8988T (cell line): Measurements from ENCODE around the gene MED26.
"Not testable (repeated sequence)": the region's sequence is repeated elsewhere in the genome, so short reads cannot be mapped to it uniquely, and the experiment has no call there.

Experiments used
- DNase-seq: peaks from one replicate; pipeline ENCODE4 v3.0.0; 2011

The MED26 gene

DNA sequence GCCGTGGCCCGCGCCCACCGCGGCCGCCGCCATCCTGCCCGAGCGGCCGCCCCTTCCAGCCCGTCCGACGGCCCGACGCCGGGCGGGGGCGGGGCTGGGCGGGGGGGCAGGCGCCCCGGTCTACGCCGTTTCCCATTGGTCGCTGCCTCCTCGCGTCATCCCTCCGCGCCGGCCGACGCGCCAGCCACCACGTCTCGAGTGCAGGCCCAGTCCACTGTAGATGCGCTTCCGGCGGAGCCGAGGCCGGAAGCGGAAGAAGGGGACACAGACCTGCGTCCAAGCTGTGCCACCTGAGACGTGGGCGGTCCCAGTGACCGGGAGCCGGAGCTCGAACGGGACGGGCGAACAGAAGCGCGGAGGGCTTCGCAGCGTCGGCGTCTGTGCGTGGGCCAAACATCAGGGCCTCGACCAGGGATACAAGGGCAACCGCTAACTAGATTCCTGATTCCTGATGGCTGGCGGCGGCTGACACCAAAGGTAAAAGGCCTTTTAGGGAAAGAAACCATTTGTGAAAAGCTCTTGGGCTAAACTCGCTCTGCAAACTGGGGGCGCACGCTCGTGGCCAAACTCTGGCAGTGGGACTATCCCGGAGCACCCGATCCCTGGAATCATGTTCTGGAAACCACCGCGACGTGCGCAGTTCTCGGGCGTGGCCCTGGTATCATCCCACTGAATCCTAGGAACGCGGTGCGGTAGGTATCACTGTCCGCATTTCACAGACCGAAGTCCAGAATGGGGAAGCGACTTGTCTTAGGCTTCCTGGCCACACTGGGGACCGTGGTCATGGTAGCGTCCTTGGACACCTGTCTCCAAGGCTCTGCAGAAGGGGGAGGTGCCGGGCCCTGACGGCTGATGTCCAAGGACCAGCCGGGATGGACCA is 55.4 kb downstream of the MED26 start, which contains the start of gene SLC35E1:
Gene SLC35E1, minus strand, starts transcription at position 84 of the 880 bp plus-strand sequence. Its CDS starts 51 bp downstream, at position 33.
- DNase-seq = peak; percentile 100

DNA sequence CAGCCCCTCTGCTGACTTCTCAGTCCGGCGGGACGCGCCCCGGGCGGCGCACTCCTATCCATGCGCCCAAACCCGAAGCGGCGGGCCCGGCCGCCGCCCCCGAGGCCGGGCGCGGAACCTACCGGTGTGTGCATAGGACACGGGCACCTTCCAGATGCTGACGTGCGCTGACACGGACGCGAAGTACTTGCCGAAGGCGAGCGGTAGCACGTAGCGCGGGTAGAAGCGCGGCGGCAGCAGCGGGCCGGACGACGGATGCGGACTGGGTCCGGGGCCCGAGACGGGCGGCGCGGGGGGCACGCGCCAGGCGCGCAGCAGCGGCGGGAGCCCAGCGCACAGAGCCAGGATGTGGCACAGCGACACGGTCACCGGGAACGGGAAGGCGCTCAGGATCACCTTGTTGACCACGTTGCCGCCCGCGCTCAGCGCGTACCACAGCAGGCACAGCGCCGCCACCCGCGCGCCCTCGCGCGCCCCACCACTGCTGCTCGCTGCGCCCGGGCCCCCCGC is 56.1 kb downstream of the MED26 start:
- peak; percentile 61 for DNase-seq

DNA sequence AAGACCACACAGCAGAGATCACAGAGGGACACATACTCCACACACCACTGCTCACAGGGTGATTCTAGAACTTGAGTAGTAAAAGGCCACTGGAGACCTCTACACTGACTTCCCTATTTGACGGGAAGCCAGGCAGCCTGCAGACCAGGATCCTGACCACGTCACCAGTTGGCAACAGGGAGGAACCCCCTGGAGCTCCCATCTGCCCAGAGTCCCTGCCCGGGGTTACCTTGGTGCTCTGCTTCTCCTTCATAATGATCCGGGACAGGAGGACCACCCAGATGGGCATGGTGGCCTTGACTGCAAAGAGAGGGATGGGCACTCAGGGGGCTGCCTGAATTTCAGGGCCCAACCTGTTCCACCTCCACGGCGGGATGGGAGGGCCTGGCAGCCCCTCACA is 56.7 kb downstream of the MED26 start:
- DNase-seq = peak; percentile 55

DNA sequence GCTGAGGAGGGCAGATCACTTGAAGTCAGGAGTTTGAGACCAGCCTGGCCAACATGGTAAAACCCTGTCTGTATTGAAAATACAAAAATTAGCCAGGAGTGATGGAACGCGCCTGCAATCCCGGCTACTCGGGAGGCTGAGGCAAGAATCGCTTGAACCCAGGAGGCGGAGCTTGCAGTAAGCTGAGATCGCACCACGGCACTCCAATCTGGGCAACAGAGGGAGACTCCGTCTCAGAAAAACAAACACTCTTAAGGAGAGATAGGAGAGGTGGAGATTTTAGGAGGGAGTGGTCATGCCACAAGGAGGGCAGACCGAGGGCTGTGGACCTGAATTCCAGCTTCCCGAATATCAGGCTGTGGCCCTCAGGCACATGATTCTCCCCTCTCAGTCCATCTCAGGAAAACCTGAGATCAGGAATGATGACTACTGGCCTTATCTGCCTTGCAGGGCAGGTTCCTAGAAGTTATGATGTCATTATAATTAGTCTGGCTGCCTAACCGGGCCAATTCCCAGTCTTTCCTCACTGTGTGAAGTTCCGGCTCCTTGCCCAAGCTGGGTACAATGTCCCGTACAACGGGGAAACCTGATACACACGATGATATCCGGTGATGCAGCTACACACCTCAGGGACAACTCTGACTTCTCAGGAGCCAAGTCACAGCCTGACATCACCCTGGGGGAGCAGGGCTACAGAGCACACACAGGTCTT is 58.2 kb downstream of the MED26 start:
- no peak for DNase-seq

DNA sequence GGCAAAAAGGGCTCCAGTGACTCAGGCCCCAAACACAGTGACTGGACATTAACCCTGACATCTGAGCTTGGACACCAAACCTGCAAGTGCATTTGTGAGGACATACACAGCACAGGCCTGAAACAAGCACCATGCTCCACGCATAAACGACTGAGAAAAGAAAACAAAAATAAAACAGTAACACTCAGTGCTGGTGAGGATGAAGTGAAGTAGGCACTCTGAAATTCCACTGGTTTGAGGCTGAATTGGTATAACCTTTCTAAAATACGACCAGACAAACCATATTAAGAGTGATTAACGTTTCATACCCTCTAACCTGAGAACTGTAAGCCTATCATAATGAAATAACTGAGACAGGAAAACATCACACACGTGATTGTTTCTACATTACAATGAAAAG is 61.3 kb downstream of the MED26 start:
- no peak for DNase-seq

DNA sequence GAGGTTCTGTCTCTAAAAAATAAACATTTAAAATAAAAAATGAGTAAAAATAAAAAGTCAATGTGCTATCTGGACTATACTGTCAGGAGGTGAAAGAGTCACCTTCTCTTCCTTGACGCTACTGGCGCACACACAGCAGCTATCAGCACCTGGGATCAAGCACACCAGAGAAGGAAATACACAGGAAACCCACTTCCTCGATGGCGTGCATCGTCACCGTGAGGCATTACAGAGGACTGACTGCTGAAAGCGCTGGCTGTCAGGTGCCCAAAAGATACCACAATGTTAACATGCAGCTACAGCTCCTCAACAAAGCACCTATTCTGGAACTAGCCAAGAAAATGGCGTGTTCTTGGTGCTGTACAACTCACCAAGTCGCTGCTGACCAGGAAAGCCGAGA is 61.8 kb downstream of the MED26 start:
- DNase-seq = no peak

DNA sequence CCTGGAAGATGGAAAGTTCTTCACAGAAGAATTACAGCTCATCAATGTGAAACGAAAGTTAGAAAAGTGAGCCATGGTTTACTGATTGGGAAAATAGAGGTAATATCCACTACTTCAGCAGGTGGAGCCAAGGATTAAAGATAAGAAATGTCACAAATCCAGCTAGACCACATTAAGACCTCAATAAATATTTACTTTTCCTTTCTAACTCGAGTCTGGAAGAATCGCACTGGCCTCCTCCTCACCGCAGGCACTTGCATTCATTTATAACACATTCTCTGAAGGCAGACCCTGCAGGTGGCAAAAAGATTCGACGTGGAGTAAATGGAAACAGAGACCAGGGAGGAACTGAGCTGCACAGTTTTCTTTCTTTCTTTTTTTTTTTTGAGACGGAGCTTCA is 63.2 kb downstream of the MED26 start:
- DNase-seq = no peak

DNA sequence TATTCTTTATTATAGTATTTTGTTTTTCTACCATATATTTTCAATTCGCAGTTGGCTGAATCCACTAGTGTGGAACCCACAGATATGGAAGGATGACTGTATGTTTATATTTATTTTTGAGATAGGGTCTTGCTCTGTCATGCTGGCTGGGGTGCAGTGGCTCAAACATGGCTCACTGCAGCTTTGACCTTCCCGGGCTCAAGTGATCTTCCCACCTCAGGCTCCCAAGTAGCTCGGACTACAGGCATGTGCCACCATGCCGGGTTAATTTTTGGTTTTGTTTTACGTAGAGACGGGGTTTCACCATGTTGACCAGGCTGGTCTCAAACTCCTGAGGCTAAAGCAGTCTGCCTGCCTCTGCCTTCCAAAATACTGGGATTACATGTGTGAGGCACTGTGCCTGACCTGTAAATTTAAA is 65.4 kb downstream of the MED26 start:
- DNase-seq = no peak

DNA sequence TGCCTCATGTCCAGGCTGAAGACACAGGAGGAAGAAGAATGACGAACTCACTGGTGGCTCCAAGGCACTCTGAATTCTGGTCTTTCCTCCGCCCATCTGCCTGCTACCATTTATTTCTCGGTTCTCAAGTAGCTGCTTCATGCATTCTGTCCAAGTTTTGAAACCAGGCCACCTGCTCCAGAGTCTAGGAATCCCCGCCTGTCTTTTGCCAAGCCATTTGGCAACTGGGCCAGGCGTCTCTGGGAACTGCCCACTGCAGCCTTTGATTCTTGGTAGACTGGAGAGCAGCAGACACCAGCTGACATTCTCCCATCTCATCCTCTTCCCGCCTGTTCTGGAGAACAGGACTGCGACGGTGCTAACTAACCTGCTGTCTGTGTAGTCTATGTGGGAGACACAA is 66.6 kb downstream of the MED26 start:
- DNase-seq = no peak

DNA sequence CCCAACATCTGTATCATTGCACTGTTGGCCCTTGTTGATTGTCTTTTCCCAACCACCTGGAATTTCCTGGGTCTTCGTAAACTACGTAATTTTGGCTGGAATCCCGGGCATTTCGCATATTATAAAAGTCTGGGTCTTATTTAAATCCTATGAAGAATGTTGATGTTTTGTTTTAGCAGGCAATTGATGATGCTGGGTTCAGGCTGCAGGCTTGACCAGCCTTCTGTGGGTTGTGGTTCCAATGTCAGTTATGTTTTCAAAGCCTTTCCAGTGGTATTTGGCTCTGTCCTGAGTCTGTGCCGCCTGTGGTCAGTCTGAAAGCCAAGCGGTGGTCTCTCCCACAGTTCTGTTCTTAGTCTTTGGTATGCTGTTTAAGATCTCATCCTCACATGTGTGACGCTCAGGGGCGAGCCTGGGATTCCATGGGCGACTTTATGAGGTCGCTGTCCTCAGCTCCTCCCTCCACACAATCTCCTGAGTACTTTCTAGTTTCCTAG is 68.2 kb downstream of the MED26 start:
- DNase-seq = no peak

DNA sequence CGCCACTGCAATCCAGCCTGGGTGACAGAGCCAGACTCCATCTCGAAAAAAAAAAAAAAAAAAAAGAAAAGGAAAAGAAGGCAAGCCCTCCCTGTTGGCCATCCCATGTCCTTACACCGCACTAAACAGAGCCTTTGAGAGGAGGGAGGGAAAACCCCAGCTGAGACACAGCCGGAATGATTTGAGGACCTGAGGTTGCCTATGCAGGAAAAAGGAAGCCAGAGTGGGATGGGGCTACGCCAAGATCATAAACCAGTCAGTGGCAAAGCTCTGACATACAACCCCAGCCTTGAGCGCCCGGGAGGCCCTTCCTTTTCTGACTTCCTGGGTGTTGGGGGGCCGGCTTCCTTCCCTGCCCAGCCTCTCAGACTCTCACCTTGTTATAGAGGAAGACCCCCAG is 73.2 kb downstream of the MED26 start:
- DNase-seq = no peak

DNA sequence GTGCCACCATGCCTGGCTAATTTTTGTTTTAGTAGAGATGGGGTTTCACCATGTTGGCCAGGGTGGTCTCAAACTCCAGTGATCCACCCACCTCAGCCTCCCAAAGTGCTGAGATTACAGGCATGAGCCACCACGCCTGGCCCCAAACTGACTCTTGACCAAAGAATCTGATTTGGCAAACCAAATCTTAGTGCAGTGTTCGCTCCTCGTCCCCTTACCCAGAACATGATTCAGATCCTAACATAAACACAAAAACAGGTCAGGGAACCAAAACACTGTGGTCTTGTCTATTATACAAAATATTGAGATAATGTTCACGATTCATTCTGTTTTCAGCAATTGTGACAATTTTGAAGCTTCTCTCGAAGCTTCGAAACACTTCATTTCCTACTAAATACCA is 76.1 kb downstream of the MED26 start:
- DNase-seq = not testable (repeated sequence)

DNA sequence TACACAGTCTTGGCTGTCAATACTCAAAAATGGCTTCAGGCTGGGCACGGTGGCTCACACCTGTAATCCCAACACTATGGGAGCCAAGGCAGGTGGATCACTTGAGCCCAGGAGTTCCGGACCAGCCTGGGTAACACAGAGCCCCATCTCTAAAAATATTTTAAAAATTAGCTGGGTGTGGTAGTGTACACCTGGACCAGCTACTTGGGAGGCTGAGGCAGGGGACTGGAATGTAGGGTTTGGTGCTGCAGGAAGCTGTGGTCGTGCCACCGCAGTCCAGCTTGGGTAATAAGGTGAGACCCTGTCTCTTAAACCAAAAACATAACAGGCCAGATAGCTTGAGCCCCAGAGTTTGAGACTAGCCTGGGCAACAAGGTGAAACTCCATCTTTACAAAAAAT is 79.0 kb downstream of the MED26 start:
- no peak for DNase-seq

DNA sequence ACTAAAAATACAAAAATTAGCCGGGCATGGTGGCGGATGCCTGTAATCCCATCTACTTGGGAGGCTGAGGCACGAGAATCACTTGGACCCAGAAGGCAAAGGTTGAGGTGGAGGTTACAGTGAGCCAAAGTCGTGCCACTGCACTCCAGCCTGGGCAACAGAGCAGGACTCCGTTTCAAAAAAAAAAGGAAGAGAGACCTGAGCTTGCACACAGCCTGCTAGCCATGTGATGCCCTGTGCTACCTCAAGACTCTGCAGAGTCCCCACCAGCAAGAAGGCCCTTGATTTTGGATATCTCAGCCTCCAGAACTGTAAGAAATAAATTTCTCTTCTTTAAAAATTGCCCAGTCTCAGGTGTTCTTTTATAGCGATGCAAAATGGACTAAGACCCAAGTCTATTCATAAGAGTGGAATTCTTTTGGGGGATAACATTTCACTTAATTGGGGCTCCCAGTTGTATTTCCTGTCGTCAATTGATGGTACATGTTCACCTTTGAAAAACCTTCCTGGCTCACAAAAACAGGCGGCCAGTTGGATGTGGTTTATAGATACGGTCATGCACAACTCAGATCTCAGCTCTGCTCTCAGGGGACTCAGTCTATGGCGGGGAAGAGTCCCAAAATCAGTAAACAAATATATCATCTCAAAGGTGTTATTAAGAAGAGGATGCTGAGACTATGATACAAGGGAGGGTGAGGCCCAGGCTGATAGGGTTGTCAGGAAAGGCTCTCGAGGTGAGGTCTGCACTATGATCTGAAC is 83.4 kb downstream of the MED26 start:
- no peak for DNase-seq

DNA sequence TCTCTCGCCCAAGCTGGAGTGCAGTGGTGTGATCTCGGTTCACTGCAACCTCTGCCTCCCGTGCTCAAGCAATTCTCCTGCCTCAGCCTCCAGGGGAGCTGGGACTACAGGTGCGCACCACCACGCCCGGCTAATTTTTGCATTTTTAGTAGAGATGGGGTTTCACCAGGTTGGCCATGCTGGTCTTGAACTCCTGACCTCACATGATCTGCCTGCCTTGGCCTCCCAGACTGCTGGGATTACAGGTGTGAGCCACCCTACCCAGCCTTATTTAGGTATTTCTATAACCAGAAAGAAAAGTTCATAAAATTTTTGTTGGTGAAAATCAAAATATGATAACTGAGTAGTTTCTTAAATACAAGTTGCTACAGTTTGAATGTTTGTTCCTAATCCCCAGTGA is 84.3 kb downstream of the MED26 start:
- not testable (repeated sequence) for DNase-seq

DNA sequence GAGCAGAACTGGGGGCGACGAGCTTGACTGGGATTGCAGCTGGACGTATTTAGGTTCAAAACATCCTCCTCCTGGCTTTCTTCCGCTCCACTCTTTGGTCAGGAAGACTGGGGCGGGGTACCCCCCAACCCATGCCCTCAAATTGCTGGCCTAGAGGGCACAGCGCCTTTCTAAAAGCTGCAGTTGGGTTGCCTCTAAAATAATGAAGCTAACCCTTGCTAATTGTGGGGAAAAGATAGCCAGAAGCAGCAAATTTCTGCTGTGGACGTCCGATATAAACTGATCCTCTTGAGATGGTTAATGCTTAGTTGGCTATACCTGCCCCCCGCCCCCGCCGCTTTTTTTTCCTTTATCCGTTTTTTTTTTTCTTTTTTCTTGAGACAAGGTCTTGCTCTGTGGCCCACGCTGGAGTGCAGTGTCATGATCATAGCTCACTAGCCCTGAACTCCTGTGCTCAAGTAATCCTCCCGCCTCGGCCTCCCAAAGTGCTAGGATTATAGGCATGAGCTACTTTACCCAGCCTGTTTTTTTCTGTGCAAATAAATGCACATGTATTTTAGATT is 85.0 kb downstream of the MED26 start:
- no peak for DNase-seq

DNA sequence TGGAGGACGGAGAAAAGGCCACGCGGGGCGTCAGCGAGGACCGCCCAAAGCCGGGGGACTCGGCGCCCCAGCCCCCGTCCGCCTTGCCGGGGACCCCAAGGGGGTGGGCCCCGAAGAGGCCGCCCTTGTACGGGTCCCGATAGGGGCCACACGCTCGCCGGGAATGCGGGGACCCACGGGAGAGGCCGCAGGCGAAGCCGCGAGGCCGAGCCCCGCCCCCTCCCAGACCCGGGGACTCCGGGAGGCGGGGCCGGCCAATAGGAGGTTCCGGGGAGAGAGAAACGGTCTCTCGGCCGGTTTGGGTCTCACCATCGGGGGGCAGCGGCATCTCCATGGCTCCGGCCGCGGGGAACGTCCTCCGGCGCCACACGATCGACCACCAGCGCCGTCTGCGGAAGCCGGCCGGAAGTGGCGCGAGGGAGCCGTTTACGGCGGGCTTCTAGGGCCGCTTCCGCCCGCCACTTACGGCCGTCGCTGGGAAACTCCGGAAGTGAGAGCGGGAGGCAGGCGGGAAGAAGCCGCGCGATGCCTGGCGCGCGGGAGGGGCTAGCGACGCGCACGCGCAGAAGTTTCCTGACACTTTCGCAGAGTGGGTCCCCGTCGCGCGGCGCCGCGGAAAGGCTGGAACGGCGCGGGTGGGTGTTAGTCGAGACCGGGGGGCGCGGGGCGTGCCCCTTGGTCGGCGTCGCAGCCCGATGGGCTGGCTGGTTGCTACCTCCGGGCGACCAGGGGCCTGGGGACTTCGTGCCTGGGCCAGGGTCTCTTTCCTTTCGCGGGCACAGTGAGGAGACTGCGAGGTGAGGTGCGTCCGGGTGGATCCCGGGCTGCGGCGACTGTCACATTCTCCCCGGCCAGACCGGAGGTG is 85.7 kb downstream of the MED26 start, which contains the start of gene CHERP:
Gene CHERP, minus strand, starts transcription at position 393 of the 865 bp plus-strand sequence. Its CDS starts 59 bp downstream, at position 334.
- peak; percentile 81 for DNase-seq

DNA sequence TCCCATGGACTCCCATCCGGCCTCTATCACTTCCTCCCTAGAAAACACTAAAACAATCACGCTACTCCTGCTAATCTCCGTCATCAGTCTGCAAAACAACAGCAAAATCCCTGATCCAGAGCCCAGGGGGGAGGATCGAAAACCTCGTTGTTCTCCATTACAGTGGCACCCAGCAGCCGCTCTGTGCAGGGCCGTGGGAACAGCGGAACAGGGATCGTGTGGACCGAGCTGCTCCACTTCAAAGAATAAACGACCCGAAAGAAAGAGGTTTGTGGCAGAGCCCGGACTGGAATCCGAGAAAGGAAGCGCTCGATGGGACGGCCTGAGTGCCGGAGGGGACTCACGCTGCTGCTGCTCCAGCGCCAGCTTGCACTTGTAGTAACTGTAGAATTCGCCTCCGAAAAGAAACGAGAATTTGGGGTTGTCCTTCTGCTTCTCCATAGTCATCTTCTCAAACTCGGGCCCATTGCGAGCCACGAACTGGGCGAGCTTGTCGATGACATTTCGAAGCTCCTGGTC is 86.4 kb downstream of the MED26 start:
- DNase-seq = no peak

DNA sequence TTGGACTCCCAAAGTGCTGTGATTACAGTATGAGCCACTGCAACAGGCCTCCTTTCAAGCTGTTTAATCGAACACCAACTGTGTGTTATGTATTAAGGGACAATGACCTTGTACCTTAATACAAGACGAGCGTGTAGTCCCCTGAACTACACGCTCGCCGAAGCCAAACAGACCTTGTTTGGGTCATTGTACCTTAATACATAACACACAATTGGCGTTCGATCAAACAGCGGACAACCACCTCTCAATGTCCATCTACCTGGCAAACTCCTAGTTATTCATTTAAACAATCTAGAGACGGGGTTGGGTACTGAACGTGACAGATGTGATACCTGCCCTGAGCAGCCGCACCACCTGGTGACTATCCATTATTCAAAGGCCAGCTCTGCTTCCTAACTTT is 87.1 kb downstream of the MED26 start:
- DNase-seq = no peak

DNA sequence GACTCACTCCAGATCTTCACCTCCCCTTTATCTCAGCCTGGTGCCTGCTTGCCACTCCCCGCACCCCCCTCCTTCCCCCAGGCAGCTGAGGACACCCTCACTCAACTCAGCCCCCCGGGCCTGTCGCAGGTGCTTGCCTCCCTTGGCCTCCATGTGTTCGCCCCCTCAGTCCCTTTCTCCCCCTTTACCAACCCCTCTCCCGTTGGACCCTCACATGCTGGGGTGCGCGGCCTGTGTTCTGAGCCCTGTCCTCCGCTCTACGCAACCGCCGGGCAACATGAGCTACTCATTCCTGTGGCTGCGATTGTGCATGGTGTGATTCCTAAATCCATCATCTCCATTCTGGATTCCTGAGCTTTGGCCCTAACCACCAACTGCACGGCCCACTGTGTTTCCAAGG is 90.9 kb downstream of the MED26 start:
- no peak for DNase-seq

DNA sequence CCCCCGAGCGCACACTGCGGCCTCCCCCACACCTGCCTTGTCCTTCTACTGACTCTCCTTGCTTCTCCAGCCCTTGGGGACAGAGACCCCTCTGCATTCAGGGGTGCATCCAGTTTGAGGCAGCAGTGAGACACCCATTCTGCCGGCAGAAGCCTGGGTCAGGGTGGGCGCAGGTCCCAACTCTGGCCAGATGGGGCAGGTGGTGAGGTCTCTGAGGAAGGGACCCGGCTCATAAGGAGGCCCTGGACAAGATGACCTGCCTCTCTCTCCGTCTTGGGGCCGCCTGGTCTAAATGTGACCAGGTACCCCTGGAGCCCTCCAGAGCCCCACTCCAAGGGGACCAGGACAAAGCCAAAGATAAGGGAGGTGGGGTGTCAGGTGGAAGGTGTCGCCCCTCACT is 91.9 kb downstream of the MED26 start:
- peak; percentile 70 for DNase-seq
